GM13977 (cell line): ENCODE results near the gene AZU1.
"Not testable (repeated sequence)": the region's sequence is repeated elsewhere in the genome, so short reads cannot be mapped to it uniquely, and the experiment has no call there.

Source experiments
- DNase-seq: peaks from one replicate; pipeline ENCODE4 v3.0.0; 2012; ENCODE audit warnings: low spot score
- in situ Hi-C: fragments of 300-500 bp; cut with MboI; formaldehyde crosslinking; loops from one replicate; pipeline ENCODE4 v1.12.0; 2022; ENCODE audit warnings: low sequenced_read_pairs, low pct_unique_long_range_greater_than_20kb, mixed read lengths, inconsistent platforms; ENCODE audit not compliant: unreplicated experiment
- TF ChIP-seq, protein P1 (sequence below): IDR thresholded peaks from 2 replicates; pipeline ENCODE4 v1.5.1; 2012; ENCODE audit warnings: mild to moderate bottlenecking, control low read depth; ENCODE audit not compliant: insufficient read depth; ENCODE audit errors: extremely low read depth, missing control alignments

AZU1 gene

DNA sequence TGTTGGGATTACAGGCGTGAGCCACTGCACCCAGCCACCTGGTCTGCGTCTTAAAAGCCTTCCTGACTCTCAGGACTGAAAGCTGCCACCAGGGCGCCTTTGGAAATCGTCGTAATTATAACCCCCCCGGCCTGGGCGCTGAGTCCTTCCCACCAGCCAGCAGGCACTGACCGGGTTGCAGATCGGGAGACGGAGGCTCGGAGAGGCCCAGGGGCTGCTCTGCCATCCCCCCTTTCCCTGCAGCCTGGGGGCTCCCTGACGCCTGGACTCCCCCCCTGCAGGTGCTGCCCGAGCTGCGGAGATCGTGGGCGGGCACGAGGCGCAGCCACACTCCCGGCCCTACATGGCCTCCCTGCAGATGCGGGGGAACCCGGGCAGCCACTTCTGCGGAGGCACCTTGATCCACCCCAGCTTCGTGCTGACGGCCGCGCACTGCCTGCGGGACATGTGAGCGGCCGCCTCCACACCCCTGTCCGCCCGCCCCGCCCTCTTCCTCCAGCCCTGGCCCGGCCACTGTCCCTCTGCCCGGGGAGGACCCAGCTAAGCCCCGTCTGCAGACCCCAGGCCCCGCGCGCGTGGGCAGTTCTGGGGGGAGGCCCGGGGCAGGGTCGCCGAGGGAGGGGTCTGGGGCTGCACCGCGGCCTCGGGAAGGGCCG lies 15.7 kb downstream of the AZU1 start:
- TF ChIP-seq, protein P1, sequence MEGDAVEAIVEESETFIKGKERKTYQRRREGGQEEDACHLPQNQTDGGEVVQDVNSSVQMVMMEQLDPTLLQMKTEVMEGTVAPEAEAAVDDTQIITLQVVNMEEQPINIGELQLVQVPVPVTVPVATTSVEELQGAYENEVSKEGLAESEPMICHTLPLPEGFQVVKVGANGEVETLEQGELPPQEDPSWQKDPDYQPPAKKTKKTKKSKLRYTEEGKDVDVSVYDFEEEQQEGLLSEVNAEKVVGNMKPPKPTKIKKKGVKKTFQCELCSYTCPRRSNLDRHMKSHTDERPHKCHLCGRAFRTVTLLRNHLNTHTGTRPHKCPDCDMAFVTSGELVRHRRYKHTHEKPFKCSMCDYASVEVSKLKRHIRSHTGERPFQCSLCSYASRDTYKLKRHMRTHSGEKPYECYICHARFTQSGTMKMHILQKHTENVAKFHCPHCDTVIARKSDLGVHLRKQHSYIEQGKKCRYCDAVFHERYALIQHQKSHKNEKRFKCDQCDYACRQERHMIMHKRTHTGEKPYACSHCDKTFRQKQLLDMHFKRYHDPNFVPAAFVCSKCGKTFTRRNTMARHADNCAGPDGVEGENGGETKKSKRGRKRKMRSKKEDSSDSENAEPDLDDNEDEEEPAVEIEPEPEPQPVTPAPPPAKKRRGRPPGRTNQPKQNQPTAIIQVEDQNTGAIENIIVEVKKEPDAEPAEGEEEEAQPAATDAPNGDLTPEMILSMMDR, result no peak
- no peak for DNase-seq
- in situ Hi-C loops, result no loop called here

GRCh38 chr19:843836-844545 lies 16.4 kb downstream of the AZU1 start:
- in situ Hi-C loops, result no loop called here
- TF ChIP-seq, protein P1, result no peak
- DNase-seq, result no peak

DNA sequence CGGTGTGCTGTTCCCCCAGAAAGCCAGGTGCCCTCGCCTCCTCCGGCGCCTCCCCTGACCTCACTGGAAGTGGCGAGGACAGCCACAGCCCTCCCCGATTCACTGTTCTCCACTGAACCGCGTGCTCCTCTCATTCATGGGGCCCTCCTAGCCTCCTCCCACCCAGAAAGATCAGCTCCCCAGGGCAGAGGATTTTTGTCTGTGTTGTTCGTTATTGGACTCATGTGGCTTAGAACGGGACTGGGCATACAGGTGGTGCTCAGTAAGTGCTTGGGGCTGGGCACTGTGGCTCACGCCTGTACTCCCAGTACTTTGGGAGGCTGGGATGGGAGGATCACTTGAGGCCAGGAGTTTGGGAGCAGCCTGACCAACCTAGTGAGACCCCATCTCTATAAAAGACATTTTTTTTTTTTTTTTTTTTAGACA lies 16.9 kb downstream of the AZU1 start:
- DNase-seq, result no peak
- in situ Hi-C loops, result no loop called here
- TF ChIP-seq, protein P1, result no peak

GRCh38 chr19:845707-846521 lies 18.3 kb downstream of the AZU1 start:
- TF ChIP-seq, protein P1, result no peak
- no peak for DNase-seq
- in situ Hi-C loops, result no loop called here

- TF ChIP-seq, protein P1, result no peak
- in situ Hi-C loops, result no loop called here
- DNase-seq, result no peak
Measured at GRCh38 chr19:848386-848921, 20.8 kb downstream of the AZU1 start.

- DNase-seq, in situ Hi-C loops: not testable (repeated sequence)
Measured at GRCh38 chr19:849195-849594, 21.6 kb downstream of the AZU1 start.
